B cell (primary cell): ENCODE data around the gene PCGF5.

Experiments
- CTCF ChIP-seq: fragments of 200-600 bp; IDR thresholded peaks from one replicate; pipeline ENCODE4 v1.8.0; 2022; ENCODE audit warnings: antibody characterized with exemption, mild to moderate bottlenecking
- EZH2 ChIP-seq: IDR thresholded peaks from 2 replicates; pipeline ENCODE4 v1.6.1; 2012; ENCODE audit warnings: borderline replicate concordance, low read depth, mild to moderate bottlenecking, moderate library complexity, low read length; ENCODE audit not compliant: insufficient read depth, poor library complexity, severe bottlenecking

- TF ChIP-seq CTCF (no peak), EZH2 (no peak)
These were observed 31.6 kb upstream of the PCGF5 start for GRCh38 chr10:91188889-91189288.
